B cell (primary cell): Measurements from ENCODE around the gene NR3C2. TPM values are rescaled to one million over a fixed set of nuclear protein-coding genes. Genes with fewer than 3 reads are reported as not detected.

Experiments
- ATAC-seq: fragments of 200-7000 bp; cut with Tn5 transposase; one replicate; pipeline ENCODE4 v1.10.0; 2021; ENCODE audit warnings: low read depth, mild to moderate bottlenecking, moderate number of reproducible peaks, moderate library complexity
- CTCF ChIA-PET: fragments of 350-600 bp; sonication (Branson Sonifier 250); formaldehyde crosslinking; loops from one replicate; lab custom pipeline; 2021; ENCODE audit warnings: antibody characterized with exemption, inconsistent platforms; lab: Charles Lee
- POLR2A ChIA-PET: fragments of 350-600 bp; sonication (Branson Sonifier 250); formaldehyde crosslinking; loops from one replicate; lab custom pipeline; 2021; ENCODE audit warnings: antibody characterized with exemption; lab: Charles Lee
- DNase-seq: peaks from one replicate; pipeline ENCODE4 v3.0.0; 2013
- H2AFZ ChIP-seq: 2 replicates; pipeline ENCODE4 v1.6.1; 2012; ENCODE audit warnings: mild to moderate bottlenecking, low read depth, low read length; ENCODE audit not compliant: insufficient read depth, poor library complexity, severe bottlenecking
- H3K27ac ChIP-seq, 2 donors: 1 replicate in 1 of 2; 2 replicates in 1 of 2; pipeline ENCODE4 v1.5.1; 2012 to 2013; ENCODE audit warnings: low read length in 2 of 2, mild to moderate bottlenecking in 2 of 2, moderate library complexity in 1 of 2
- H3K27me3 ChIP-seq, 4 experiments: fragments of 200-600 bp in 1 of 4; sonication (generic) in 1 of 4; replicated peaks in 1 of 4; 1 replicate in 2 of 4; 2 replicates in 2 of 4; pipeline versions ENCODE4 v1.6.1 to v1.7.0; 2013 to 2016; ENCODE audit warnings: low read length in 3 of 4, mild to moderate bottlenecking in 2 of 4, mixed read lengths in 1 of 4, moderate library complexity in 1 of 4; ENCODE audit not compliant: insufficient read depth in 4 of 4, control insufficient read depth in 3 of 4; ENCODE audit errors: control extremely low read depth in 1 of 4
- H3K36me3 ChIP-seq, 2 experiments: replicated peaks in 1 of 2; 1 replicate in 1 of 2; 2 replicates in 1 of 2; pipeline versions ENCODE4 v1.6.1 to v1.7.1; 2013; ENCODE audit warnings: low read length in 1 of 2; ENCODE audit not compliant: insufficient read depth in 2 of 2, control insufficient read depth in 1 of 2; ENCODE audit errors: control extremely low read depth in 1 of 2, extremely low read depth in 1 of 2
- H3K4me1 ChIP-seq, 2 donors: fragments of 200-600 bp in 1 of 2; sonication (generic) in 1 of 2; 1 replicate in 1 of 2; 2 replicates in 1 of 2; pipeline versions ENCODE4 v1.5.1 to v1.6.1; 2013 to 2017; ENCODE audit warnings: low read length in 2 of 2; ENCODE audit not compliant: control insufficient read depth in 2 of 2, insufficient read depth in 2 of 2
- H3K4me2 ChIP-seq: replicated peaks from 2 replicates; pipeline ENCODE3; 2012; ENCODE audit warnings: mild to moderate bottlenecking, low read depth, low read length; ENCODE audit not compliant: poor library complexity, severe bottlenecking
- H3K4me3 ChIP-seq, 5 experiments: fragments of 200-600 bp in 1 of 5; sonication (generic) in 1 of 5; 1 replicate in 3 of 5; 2 replicates in 2 of 5; pipeline versions ENCODE4 v1.5.1 to v1.7.0; 2011 to 2016; ENCODE audit warnings: low read length in 4 of 5, mild to moderate bottlenecking in 4 of 5, low read depth in 2 of 5, control low read depth in 1 of 5, moderate library complexity in 1 of 5; ENCODE audit not compliant: insufficient read depth in 1 of 5; ENCODE audit errors: control extremely low read depth in 1 of 5, extremely low read depth in 1 of 5
- H3K79me2 ChIP-seq: fragments of 200-600 bp; sonication (generic); one replicate; pipeline ENCODE4 v1.6.0; 2016; ENCODE audit warnings: low read length; ENCODE audit not compliant: control insufficient read depth, insufficient read depth
- H3K9ac ChIP-seq: fragments of 200-600 bp; sonication (generic); 2 replicates; pipeline ENCODE4 v1.6.1; 2017; ENCODE audit warnings: mild to moderate bottlenecking, low read length, moderate library complexity
- H3K9me3 ChIP-seq, 3 donors: one replicate each; pipeline versions ENCODE4 v1.6.1 to v1.7.1; 2013; ENCODE audit warnings: low read length in 2 of 3; ENCODE audit not compliant: control insufficient read depth in 2 of 3, insufficient read depth in 1 of 3; ENCODE audit errors: control extremely low read depth in 1 of 3
- H4K20me1 ChIP-seq: 2 replicates; pipeline ENCODE4 v1.6.0; 2012; ENCODE audit warnings: mild to moderate bottlenecking, low read length; ENCODE audit not compliant: insufficient read depth, control insufficient read depth, poor library complexity, severe bottlenecking
- H3K27ac Mint-ChIP-seq: one replicate; pipeline ENCODE4 v1.8.0; 2021; ENCODE audit warnings: mixed read lengths
- H3K27me3 Mint-ChIP-seq: one replicate; pipeline ENCODE4 v1.8.0; 2021; ENCODE audit warnings: mixed read lengths
- H3K4me1 Mint-ChIP-seq: one replicate; pipeline ENCODE4 v1.8.0; 2021; ENCODE audit warnings: mixed read lengths
- H3K4me3 Mint-ChIP-seq: one replicate; pipeline ENCODE4 v1.8.0; 2021; ENCODE audit warnings: mixed read lengths
- H3K9me3 Mint-ChIP-seq: one replicate; pipeline ENCODE4 v1.8.0; 2022; ENCODE audit warnings: mixed read lengths; ENCODE audit not compliant: insufficient read depth
- EZH2 ChIP-seq: IDR thresholded peaks from 2 replicates; pipeline ENCODE4 v1.6.1; 2012; ENCODE audit warnings: borderline replicate concordance, low read depth, mild to moderate bottlenecking, moderate library complexity, low read length; ENCODE audit not compliant: insufficient read depth, poor library complexity, severe bottlenecking
- whole genome bisulfite sequencing: methylation state at CpG from one replicate; pipeline ENCODE4 v1.1.5; 2013; ENCODE audit warnings: missing lambda C conversion rate; ENCODE audit not compliant: insufficient coverage; 5-methylcytosine and 5-hydroxymethylcytosine counted together
- intact Hi-C: fragments of 100-400 bp; cut with micrococcal nuclease; formaldehyde crosslinking; loops from one replicate; pipeline ENCODE4 v1.10.0; 2022
- polyA plus RNA-seq: library from polyadenylated mRNA; depleted of rRNA; stranded (reverse); fragments of >200 nt; gene quantifications from 2 replicates; pipeline ENCODE4 v1.2.3, GENCODE V29; 2012
- total RNA-seq, 2 donors: library from RNA; stranded (reverse); fragments of 120-200 nt in 1 of 2; gene quantifications; 1 replicate in 1 of 2; 2 replicates in 1 of 2; pipeline versions ENCODE4 v1.2.3 to v1.2.4, GENCODE V29; 2013 to 2022
- TF ChIP-seq, protein P1 (sequence below): fragments of 200-600 bp; IDR thresholded peaks from one replicate; pipeline ENCODE4 v1.8.0; 2022; ENCODE audit warnings: antibody characterized with exemption, mild to moderate bottlenecking

NR3C2 gene
- total and polyA plus RNA-seq, 2 donors (not counting 1 experiment from before 2014, with no cell fraction given): 6.7 to 19.3 TPM

GRCh38 chr4:148268835-148269234, 173.4 kb downstream of the NR3C2 start:
- CTCF ChIA-PET: no interaction called here

DNA sequence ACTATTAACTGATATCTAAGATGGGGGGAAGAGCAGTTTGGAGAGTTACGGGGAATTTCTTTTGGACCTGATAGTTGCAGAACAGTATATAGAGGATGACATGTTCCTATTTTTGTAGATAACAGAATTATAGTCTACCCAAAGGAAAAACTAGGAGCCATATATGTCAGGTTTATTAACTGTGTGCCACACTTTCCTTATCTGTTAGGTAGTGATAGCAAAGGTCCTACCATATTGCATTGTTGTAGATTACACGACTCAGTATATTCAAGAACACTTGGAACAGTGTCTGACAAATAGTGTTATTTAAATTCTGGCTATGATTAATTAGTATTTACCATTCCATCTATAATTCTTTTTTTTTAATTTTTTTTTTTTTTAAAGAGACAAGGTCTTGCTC, 175.3 kb downstream of the NR3C2 start:
- H3K4me1 Mint-ChIP-seq: no peaks in the 10 kb centered on the region

More at GRCh38 chr4:148268835-148269234, 173.4 kb downstream of the NR3C2 start:
- Histone ChIP-seq H3K9me3 (peaks cover 0 to 3% (median 1%) of the 10 kb centered on the region in 3 donors), H3K4me3 (no peak overlapping the region), H2AFZ (no peak overlapping the region), H3K36me3 (no peaks in the 10 kb centered on the region), H3K27me3 (no peaks in the 10 kb centered on the region), H3K79me2 (no peaks in the 10 kb centered on the region), H3K27ac (no peak overlapping the region), H4K20me1 (no peaks in the 10 kb centered on the region), H3K9ac (no peak overlapping the region), H3K4me2 (no peak overlapping the region), H3K4me1 (no peaks in the 10 kb centered on the region)
- Mint-ChIP-seq H3K4me3 (no peak overlapping the region), H3K27ac (no peak overlapping the region), H3K9me3 (peaks cover 4% of the 10 kb centered on the region), H3K27me3 (no peaks in the 10 kb centered on the region), H3K4me1 (peaks cover 2% of the 10 kb centered on the region)
- DNase-seq (no peak), ATAC-seq (no peak)
- TF ChIP-seq, protein P1, sequence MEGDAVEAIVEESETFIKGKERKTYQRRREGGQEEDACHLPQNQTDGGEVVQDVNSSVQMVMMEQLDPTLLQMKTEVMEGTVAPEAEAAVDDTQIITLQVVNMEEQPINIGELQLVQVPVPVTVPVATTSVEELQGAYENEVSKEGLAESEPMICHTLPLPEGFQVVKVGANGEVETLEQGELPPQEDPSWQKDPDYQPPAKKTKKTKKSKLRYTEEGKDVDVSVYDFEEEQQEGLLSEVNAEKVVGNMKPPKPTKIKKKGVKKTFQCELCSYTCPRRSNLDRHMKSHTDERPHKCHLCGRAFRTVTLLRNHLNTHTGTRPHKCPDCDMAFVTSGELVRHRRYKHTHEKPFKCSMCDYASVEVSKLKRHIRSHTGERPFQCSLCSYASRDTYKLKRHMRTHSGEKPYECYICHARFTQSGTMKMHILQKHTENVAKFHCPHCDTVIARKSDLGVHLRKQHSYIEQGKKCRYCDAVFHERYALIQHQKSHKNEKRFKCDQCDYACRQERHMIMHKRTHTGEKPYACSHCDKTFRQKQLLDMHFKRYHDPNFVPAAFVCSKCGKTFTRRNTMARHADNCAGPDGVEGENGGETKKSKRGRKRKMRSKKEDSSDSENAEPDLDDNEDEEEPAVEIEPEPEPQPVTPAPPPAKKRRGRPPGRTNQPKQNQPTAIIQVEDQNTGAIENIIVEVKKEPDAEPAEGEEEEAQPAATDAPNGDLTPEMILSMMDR: no peak
- TF ChIP-seq EZH2: no peak
- intact Hi-C loops: no loop called here
- POLR2A ChIA-PET: no interaction called here
- 100% methylated on average over 1 of the region's 3 CpGs for WGBS

More for the DNA sequence above, 175.3 kb downstream of the NR3C2 start:
- Histone ChIP-seq H3K9ac (no peak overlapping the region), H3K4me3 (no peak overlapping the region), H3K4me2 (no peak overlapping the region), H3K79me2 (no peaks in the 10 kb centered on the region), H3K27me3 (no peaks in the 10 kb centered on the region), H3K36me3 (no peaks in the 10 kb centered on the region), H3K4me1 (no peaks in the 10 kb centered on the region), H3K27ac (no peak overlapping the region), H3K9me3 (peaks cover 0 to 1% (median 0%) of the 10 kb centered on the region in 3 donors), H2AFZ (no peak overlapping the region), H4K20me1 (peaks cover 4% of the 10 kb centered on the region)
- WGBS: no CpG with 5 or more reads among the region's 2 CpGs
- Mint-ChIP-seq H3K27ac (no peak overlapping the region), H3K27me3 (no peaks in the 10 kb centered on the region), H3K9me3 (no peaks in the 10 kb centered on the region), H3K4me3 (no peak overlapping the region)
- DNase-seq (no peak), ATAC-seq (no peak)
- POLR2A ChIA-PET: no interaction called here
- no peak for TF ChIP-seq EZH2
- TF ChIP-seq, protein P1: no peak
- intact Hi-C loops: no loop called here
- CTCF ChIA-PET: no interaction called here
